Peyer's patch (tissue), 4 donors: Measurements from ENCODE around the gene GDAP1L1.

Source experiments
- CTCF ChIP-seq, 6 experiments: fragments of 450-650 bp in 4 of 6; fragments of 200-600 bp in 2 of 6; sonication (generic) in 1 of 6; IDR thresholded peaks; one replicate each; pipeline ENCODE4 v1.5.1; 2017 to 2019; ENCODE audit warnings: antibody characterized with exemption in 6 of 6, mild to moderate bottlenecking in 3 of 6, moderate library complexity in 1 of 6
- POLR2A ChIP-seq, 2 donors: fragments of 450-650 bp; IDR thresholded peaks; one replicate each; pipeline ENCODE4 v1.5.1; 2017; ENCODE audit warnings: antibody characterized with exemption in 2 of 2, mild to moderate bottlenecking in 2 of 2, moderate library complexity in 2 of 2

- TF ChIP-seq CTCF (IDR thresholded peaks at IDR 0.05) (no peak), POLR2A (IDR thresholded peaks at IDR 0.05) (no peak)
These were observed 57.3 kb downstream of the GDAP1L1 start for GRCh38 chr20:44304383-44304782.
